Lower leg skin (tissue), 4 donors: Measurements from ENCODE around the gene SRMS. TPM values are rescaled to one million over a fixed set of nuclear protein-coding genes. Genes with fewer than 3 reads are reported as not detected.

Experiments used
- DNase-seq, 2 donors: peaks; one replicate each; pipeline ENCODE4 v3.0.0-alpha.2; 2019; ENCODE audit warnings: low spot score in 2 of 2
- H3K4me3 ChIP-seq: fragments of 200-600 bp; sonication (generic); 2 replicates; pipeline ENCODE4 v1.5.1; 2017; ENCODE audit warnings: mild to moderate bottlenecking, low read depth; ENCODE audit not compliant: poor library complexity, severe bottlenecking
- CTCF ChIP-seq, 3 donors: fragments of 450-650 bp; IDR thresholded peaks; one replicate each; pipeline ENCODE4 v1.5.1; 2016; ENCODE audit warnings: antibody characterized with exemption in 3 of 3, mild to moderate bottlenecking in 3 of 3, moderate library complexity in 2 of 3
- POLR2A ChIP-seq, 2 donors: fragments of 450-650 bp; IDR thresholded peaks; one replicate each; pipeline ENCODE4 v1.6.1; 2016 to 2017; ENCODE audit warnings: antibody characterized with exemption in 2 of 2, mild to moderate bottlenecking in 1 of 2, moderate library complexity in 1 of 2
- WGBS, 2 donors: methylation state at CpG; one replicate each; pipeline ENCODE4 v1.1.5; 2018; 5-methylcytosine and 5-hydroxymethylcytosine counted together
- intact Hi-C: fragments of 100-400 bp; cut with DNase I; formaldehyde crosslinking; loops from one replicate; pipeline ENCODE4 v1.15.0; 2023; ENCODE audit warnings: low total_unique reads
- total RNA-seq, 4 donors: library from RNA; depleted of rRNA; stranded (reverse); fragments of >200 nt; gene quantifications; one replicate each; pipeline ENCODE4 v1.1.0, GENCODE V29; 2016

Gene SRMS
- total RNA-seq, 4 donors from 2014 or later: 0.16 to 0.59 (median 0.37) TPM; not detected in 1

GRCh38 chr20:63570281-63571086 lies 22.9 kb upstream of the SRMS start:
- DNase-seq: no peak
- 95% methylated on average over 24 to 27 of the region's 28 CpGs for WGBS, 2 donors
- H3K4me3 ChIP-seq: no peak overlapping the region
- intact Hi-C loops: no loop called here
- TF ChIP-seq POLR2A (IDR thresholded peaks at IDR 0.05) (no peak), CTCF (IDR thresholded peaks at IDR 0.05) (no peak)

- 67 to 86% methylated on average over 9 to 33 of the region's 46 CpGs for WGBS, 2 donors
- TF ChIP-seq CTCF (IDR thresholded peaks at IDR 0.05): no peak
- TF ChIP-seq POLR2A (IDR thresholded peaks at IDR 0.05): no peak
- no peak overlapping the region for H3K4me3 ChIP-seq
These were observed 21.7 kb upstream of the SRMS start for GRCh38 chr20:63568986-63569949.

GRCh38 chr20:63568170-63568981 lies 20.8 kb upstream of the SRMS start:
- intact Hi-C loops: no loop called here
- no peak overlapping the region for H3K4me3 ChIP-seq
- TF ChIP-seq CTCF (IDR thresholded peaks at IDR 0.05): no peak
- TF ChIP-seq POLR2A (IDR thresholded peaks at IDR 0.05): no peak
- no peak for DNase-seq
- 82 to 85% methylated on average over 23 to 33 of the region's 43 CpGs for WGBS, 2 donors

More at GRCh38 chr20:63568986-63569949, 21.7 kb upstream of the SRMS start:
- DNase-seq: no peak
- intact Hi-C loops: no loop called here

- TF ChIP-seq POLR2A (IDR thresholded peaks at IDR 0.05) (no peak), CTCF (IDR thresholded peaks at IDR 0.05) (no peak)
- DNase-seq: no peak
- intact Hi-C loops: no loop called here
- H3K4me3 ChIP-seq: no peak overlapping the region
- WGBS, 2 donors: 73 to 85% methylated on average over 21 to 35 of the region's 37 CpGs
These were observed 20.0 kb upstream of the SRMS start for GRCh38 chr20:63567386-63568169.

GRCh38 chr20:63567136-63567385 lies 19.5 kb upstream of the SRMS start:
- H3K4me3 ChIP-seq: no peak overlapping the region
- no peak for TF ChIP-seq CTCF (IDR thresholded peaks at IDR 0.05)
- TF ChIP-seq POLR2A (IDR thresholded peaks at IDR 0.05): no peak
- 90 to 91% methylated on average over 15 to 22 of the region's 22 CpGs for WGBS, 2 donors
- intact Hi-C loops: no loop called here
- no peak for DNase-seq
